Measurements from ENCODE around the gene RAD51D. TPM values are rescaled to one million over a fixed set of nuclear protein-coding genes. Genes with fewer than 3 reads are reported as not detected.

The RAD51D gene
- total RNA-seq (9.8 and 12.6 TPM in 2 replicates), polyA plus RNA-seq (15.1 and 15.6 TPM in 2 replicates), polyA minus RNA-seq (ENCODE audit: low replicate concordance) (18.7 and 24.6 TPM in 2 replicates)
- polyA plus RNA-seq (2012), result 12.3 and 13.9 TPM in 2 replicates

DNA sequence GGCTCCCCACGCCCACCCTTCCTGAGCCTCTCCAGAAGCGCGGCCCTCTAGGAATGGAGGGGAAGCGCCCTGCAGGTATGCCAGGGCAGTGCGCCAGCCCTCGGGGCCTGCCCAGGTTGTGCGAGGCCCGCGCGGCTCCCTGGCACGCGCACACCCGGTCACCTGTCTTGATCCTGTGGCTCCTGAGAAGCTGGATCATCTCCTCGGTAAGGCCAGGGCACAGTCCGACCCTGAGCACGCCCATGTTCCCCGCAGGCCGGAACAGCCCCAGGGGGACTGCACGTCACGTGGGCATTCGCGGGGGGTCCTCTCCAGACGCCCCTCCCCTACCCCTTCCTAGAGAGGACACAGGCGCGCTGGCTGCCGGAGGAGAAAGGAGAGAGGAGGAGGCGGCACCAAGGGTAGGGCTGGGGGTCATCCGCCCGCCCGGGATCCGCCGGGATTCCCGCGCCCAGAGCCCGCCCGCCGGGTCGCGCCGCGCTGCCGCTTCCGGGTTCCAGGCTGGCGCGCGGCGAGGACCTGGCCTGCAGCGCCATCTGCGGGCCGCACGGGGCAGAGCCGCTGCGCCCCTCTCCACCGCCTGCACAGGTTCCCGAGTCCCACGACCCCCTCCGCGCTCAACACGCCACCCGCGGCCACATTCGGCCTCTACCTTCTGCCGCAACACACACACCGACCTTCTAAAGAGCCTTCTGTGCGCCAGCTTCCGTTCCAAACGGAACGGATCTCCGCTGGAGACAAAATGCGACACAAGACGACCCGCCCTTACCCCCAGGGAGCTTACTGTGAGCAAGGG lies at the start of gene RAD51D:
Gene RAD51D, minus strand, starts transcription at position 491 of the 796 bp plus-strand sequence. Its CDS starts 247 bp downstream, at position 244.
- Histone ChIP-seq H3K9me3 (ENCODE audit: control insufficient read depth, insufficient read depth, low read depth, low read length) (no peaks in the 10 kb centered on the region), H3K79me2 (ENCODE audit: control insufficient read depth, insufficient read depth, low read length) (peaks cover 9% of the 10 kb centered on the region), H3K4me3 (replicated peaks in 1 of 4; ENCODE audit: control extremely low read depth in 1 of 4, insufficient read depth in 1 of 4, low read depth in 3 of 4, low read length in 4 of 4) (peak within 1 kb of the TSS; percentile 69 to 93 (median 76)), H3K4me1 (ENCODE audit: control insufficient read depth, extremely low read depth, insufficient read depth, low read length) (peaks cover 2% of the 10 kb centered on the region), H4K20me1 (ENCODE audit: control insufficient read depth, extremely low read depth, insufficient read depth, low read length) (no peaks in the 10 kb centered on the region), H3K27me3 (ENCODE audit: control insufficient read depth, insufficient read depth, low read length) (no peaks in the 10 kb centered on the region), H3K27ac (ENCODE audit: insufficient read depth, low read length) (peak within 1 kb of the TSS; percentile 60), H3K9ac (ENCODE audit: insufficient read depth, low read length) (peak within 1 kb of the TSS; percentile 75), H3K36me3 (ENCODE audit: control insufficient read depth, insufficient read depth, low read length) (no peaks in the 10 kb centered on the region), H2AFZ (ENCODE audit: low read length) (peak within 1 kb of the TSS; percentile 87), H3K4me2 (ENCODE audit: extremely low read depth, insufficient read depth, low read length) (peak within 1 kb of the TSS; percentile 93)
- TF ChIP-seq, protein P1, sequence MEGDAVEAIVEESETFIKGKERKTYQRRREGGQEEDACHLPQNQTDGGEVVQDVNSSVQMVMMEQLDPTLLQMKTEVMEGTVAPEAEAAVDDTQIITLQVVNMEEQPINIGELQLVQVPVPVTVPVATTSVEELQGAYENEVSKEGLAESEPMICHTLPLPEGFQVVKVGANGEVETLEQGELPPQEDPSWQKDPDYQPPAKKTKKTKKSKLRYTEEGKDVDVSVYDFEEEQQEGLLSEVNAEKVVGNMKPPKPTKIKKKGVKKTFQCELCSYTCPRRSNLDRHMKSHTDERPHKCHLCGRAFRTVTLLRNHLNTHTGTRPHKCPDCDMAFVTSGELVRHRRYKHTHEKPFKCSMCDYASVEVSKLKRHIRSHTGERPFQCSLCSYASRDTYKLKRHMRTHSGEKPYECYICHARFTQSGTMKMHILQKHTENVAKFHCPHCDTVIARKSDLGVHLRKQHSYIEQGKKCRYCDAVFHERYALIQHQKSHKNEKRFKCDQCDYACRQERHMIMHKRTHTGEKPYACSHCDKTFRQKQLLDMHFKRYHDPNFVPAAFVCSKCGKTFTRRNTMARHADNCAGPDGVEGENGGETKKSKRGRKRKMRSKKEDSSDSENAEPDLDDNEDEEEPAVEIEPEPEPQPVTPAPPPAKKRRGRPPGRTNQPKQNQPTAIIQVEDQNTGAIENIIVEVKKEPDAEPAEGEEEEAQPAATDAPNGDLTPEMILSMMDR (conservative IDR thresholded peaks at IDR 0.05 in 1 of 2, IDR thresholded peaks at IDR 0.05 in 1 of 2; ENCODE audit: low read depth in 1 of 2, low read length in 2 of 2), result peak; percentile 56 to 79
- no peak for TF ChIP-seq EZH2 (IDR thresholded peaks at IDR 0.05; ENCODE audit: low read length, missing control alignments)
- peak; percentile 57 to 60 for DNase-seq (ENCODE audit: low read depth in 2 of 2)

DNA sequence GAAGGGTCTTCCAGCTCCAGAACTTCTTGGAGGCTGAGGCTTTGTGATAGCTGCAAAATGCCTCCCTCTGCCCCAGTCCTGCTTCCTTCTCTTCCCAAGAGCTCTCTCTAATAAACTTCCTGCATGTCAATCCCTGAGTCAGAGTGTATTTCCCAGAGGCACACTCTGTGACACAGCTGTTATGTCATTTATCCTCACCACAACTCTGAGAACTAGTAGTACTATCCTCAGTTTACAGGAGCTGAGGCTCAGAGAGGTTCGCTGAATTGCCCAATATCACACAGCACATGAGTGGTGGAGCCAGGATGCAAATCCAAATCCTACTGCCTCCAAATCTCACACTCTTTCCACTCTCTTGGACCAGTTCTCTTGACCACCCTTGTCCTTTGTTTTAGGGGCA lies 48.0 kb upstream of the RAD51D start:
- H3K79me2 ChIP-seq (ENCODE audit: control insufficient read depth, insufficient read depth, low read length), result no peaks in the 10 kb centered on the region
- peak in 1 of 2 donors; percentile 10 for DNase-seq (ENCODE audit: low read depth in 2 of 2)
- no peak overlapping the region for H3K4me2 ChIP-seq (ENCODE audit: extremely low read depth, insufficient read depth, low read length)
- TF ChIP-seq, protein P1 (conservative IDR thresholded peaks at IDR 0.05 in 1 of 2, IDR thresholded peaks at IDR 0.05 in 1 of 2; ENCODE audit: low read depth in 1 of 2, low read length in 2 of 2), result no peak
- no peak for TF ChIP-seq EZH2 (IDR thresholded peaks at IDR 0.05; ENCODE audit: low read length, missing control alignments)
- no peak overlapping the region for H2AFZ ChIP-seq (ENCODE audit: low read length)
- H3K9me3 ChIP-seq (ENCODE audit: control insufficient read depth, insufficient read depth, low read depth, low read length), result no peaks in the 10 kb centered on the region
- no peak overlapping the region for H3K4me3 ChIP-seq (replicated peaks in 1 of 4; ENCODE audit: control extremely low read depth in 1 of 4, insufficient read depth in 1 of 4, low read depth in 3 of 4, low read length in 4 of 4)
- H3K36me3 ChIP-seq (ENCODE audit: control insufficient read depth, insufficient read depth, low read length), result no peaks in the 10 kb centered on the region
- H3K27ac ChIP-seq (ENCODE audit: insufficient read depth, low read length), result no peak overlapping the region
- no peaks in the 10 kb centered on the region for H4K20me1 ChIP-seq (ENCODE audit: control insufficient read depth, extremely low read depth, insufficient read depth, low read length)
- H3K27me3 ChIP-seq (ENCODE audit: control insufficient read depth, insufficient read depth, low read length), result no peaks in the 10 kb centered on the region
- H3K4me1 ChIP-seq (ENCODE audit: control insufficient read depth, extremely low read depth, insufficient read depth, low read length), result no peaks in the 10 kb centered on the region
- H3K9ac ChIP-seq (ENCODE audit: insufficient read depth, low read length), result no peak overlapping the region

DNA sequence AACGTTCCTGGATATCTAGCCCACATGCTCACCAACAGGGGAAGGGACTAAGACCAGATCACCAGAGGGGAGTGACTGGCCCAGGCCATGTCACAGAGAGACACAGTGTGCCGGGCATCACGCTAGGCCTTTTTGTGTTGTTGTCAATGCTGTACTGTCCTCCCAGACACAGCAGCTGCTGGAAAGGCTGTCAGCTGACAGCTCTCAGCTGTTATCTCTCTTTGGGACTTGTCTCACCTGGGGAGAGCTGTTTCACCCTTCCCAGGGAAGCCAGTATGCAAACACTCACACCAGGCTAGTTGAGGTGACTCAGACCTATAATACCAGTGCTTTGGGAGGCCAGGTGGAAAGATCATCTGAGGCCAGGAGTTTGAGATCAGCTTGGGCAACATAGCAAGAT lies 47.4 kb upstream of the RAD51D start:
- DNase-seq (ENCODE audit: low read depth in 2 of 2), result no peak
- H2AFZ ChIP-seq (ENCODE audit: low read length), result no peak overlapping the region
- H3K27me3 ChIP-seq (ENCODE audit: control insufficient read depth, insufficient read depth, low read length), result no peaks in the 10 kb centered on the region
- no peaks in the 10 kb centered on the region for H3K79me2 ChIP-seq (ENCODE audit: control insufficient read depth, insufficient read depth, low read length)
- no peak for TF ChIP-seq EZH2 (IDR thresholded peaks at IDR 0.05; ENCODE audit: low read length, missing control alignments)
- TF ChIP-seq, protein P1 (conservative IDR thresholded peaks at IDR 0.05 in 1 of 2, IDR thresholded peaks at IDR 0.05 in 1 of 2; ENCODE audit: low read depth in 1 of 2, low read length in 2 of 2), result no peak
- H3K36me3 ChIP-seq (ENCODE audit: control insufficient read depth, insufficient read depth, low read length), result no peaks in the 10 kb centered on the region
- H4K20me1 ChIP-seq (ENCODE audit: control insufficient read depth, extremely low read depth, insufficient read depth, low read length), result no peaks in the 10 kb centered on the region
- no peak overlapping the region for H3K4me3 ChIP-seq (replicated peaks in 1 of 4; ENCODE audit: control extremely low read depth in 1 of 4, insufficient read depth in 1 of 4, low read depth in 3 of 4, low read length in 4 of 4)
- no peak overlapping the region for H3K9ac ChIP-seq (ENCODE audit: insufficient read depth, low read length)
- H3K27ac ChIP-seq (ENCODE audit: insufficient read depth, low read length), result no peak overlapping the region
- H3K4me2 ChIP-seq (ENCODE audit: extremely low read depth, insufficient read depth, low read length), result no peak overlapping the region
- H3K9me3 ChIP-seq (ENCODE audit: control insufficient read depth, insufficient read depth, low read depth, low read length), result no peaks in the 10 kb centered on the region
- H3K4me1 ChIP-seq (ENCODE audit: control insufficient read depth, extremely low read depth, insufficient read depth, low read length), result no peaks in the 10 kb centered on the region

All from fibroblast of lung (primary cell).